ENCODE measurements around the gene BACH2. TPM values are rescaled to one million over a fixed set of nuclear protein-coding genes. Genes with fewer than 3 reads are reported as not detected.

BACH2 gene
- total RNA-seq, 1 experiment from 2014 or later = 0.77 TPM

DNA sequence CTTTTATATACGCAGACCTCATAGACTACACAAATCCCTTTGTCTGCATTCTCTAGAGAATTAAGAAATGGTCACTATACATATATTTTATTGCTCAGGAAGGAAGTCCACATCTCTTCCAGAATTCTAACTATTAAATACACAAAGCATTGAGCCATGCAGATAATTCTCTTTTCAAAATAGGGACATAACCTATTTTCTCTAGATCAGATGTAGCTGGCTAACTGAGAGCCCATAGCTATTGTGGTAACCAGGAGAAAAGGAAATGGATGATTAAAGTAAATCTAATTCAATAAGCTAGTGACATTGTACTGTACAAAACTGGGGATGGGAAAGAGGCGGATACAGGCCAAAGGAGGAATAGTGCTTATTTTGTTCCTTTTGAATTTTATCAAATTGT, 137.2 kb downstream of the BACH2 start:
- DNase-seq (ENCODE audit: low read depth, low spot score) = no peak
- in situ Hi-C loops (cut with HindIII; ENCODE audit: low pct_unique_long_range_greater_than_20kb, low sequenced_read_pairs) = no loop called here

DNA sequence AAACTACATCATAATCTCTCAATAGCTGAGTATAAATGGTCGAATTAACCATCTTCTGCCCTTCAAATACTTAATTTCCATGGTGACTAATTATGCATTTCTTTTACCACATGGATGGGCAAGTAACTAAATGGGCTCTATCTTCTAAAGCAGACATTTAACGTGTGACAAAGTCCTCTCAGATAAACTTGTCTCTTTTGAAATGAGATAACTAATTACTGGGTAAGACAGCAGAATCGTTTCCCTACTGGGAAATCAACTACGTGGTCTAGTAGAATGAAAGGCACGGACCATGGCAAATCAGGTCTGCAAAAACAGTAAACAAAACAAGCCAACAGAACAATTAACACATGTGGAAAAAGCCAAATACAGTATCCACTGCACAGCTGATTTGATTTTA, 137.7 kb downstream of the BACH2 start:
- in situ Hi-C loops (cut with HindIII; ENCODE audit: low pct_unique_long_range_greater_than_20kb, low sequenced_read_pairs) = no loop called here

DNA sequence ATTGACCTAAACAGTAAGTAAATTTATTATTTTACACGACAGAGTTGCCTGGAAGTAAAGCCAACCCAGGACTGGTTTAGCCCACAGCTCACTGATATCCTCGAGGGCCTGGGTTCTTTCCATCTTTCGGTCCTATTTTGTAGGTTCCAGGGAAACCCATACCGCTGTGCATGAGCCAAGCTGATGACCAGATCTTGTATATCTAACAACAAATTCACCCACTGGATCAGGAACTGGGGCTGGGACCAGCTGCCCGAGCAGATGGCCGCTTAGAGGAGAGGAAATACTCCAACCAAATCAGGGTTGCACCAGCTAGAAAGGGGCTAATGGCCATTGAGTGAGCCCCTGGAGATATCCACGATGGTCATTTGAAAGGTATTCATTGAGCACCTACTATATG, 139.2 kb downstream of the BACH2 start:
- no peak for DNase-seq (ENCODE audit: low read depth, low spot score)
- in situ Hi-C loops (cut with HindIII; ENCODE audit: low pct_unique_long_range_greater_than_20kb, low sequenced_read_pairs) = no loop called here

More for the DNA sequence above, 137.7 kb downstream of the BACH2 start:
- DNase-seq (ENCODE audit: low read depth, low spot score) = no peak

DNA sequence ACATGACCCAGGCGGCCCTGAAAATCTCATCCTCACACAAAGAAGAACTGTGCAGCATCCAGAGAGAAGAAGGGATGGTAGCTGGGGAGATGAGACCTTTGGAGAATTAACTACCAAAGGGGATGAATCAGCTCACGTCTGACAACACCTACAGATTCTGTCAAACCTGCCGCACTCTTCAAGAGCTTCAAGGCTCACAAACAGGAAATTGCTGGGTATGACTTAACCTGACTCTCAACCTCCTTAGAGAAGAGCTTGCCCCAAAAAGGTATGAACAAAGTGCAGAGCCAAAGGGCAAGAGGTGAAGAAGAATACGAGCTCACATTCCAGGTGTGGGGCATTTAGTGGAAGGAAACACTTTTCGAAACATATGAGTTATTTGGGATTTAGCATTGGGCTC, 139.8 kb downstream of the BACH2 start:
- no peak for DNase-seq (ENCODE audit: low read depth, low spot score)
- in situ Hi-C loops (cut with HindIII; ENCODE audit: low pct_unique_long_range_greater_than_20kb, low sequenced_read_pairs) = no loop called here

DNA sequence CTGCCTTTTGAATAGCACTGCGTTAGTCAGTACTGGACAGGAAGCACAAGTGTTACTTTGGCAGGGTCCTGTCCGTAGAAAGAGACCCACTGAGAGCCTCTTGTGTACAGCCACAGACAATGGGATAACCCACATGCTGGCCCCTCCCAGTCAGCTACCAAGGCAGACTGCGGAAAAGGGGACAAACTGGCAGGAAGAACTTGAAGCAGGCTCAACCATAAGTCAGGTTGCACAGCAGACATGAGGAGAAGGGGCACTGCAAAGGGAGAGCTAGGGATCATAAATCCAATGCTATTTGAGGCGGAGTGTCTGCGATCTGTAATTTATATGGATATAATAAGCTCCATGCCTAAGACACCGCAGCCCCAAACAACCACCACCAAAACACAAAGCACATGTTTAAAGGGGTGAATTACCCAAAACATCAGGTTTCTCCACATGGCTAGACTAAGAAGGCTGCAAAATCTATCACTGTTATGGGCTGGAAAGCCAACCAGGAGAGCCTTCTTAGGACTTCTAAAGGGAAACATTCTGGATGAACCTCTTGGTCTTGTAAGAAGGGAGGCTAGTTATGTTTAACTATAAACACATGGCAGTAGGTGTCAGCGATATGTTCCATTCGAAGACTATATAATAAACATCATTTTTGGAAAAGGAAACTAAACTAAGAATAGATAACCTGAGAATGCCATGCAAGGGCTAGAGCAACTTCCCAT, 141.7 kb downstream of the BACH2 start:
- in situ Hi-C loops (cut with HindIII; ENCODE audit: low pct_unique_long_range_greater_than_20kb, low sequenced_read_pairs) = no loop called here
- no peak for DNase-seq (ENCODE audit: low read depth, low spot score)

DNA sequence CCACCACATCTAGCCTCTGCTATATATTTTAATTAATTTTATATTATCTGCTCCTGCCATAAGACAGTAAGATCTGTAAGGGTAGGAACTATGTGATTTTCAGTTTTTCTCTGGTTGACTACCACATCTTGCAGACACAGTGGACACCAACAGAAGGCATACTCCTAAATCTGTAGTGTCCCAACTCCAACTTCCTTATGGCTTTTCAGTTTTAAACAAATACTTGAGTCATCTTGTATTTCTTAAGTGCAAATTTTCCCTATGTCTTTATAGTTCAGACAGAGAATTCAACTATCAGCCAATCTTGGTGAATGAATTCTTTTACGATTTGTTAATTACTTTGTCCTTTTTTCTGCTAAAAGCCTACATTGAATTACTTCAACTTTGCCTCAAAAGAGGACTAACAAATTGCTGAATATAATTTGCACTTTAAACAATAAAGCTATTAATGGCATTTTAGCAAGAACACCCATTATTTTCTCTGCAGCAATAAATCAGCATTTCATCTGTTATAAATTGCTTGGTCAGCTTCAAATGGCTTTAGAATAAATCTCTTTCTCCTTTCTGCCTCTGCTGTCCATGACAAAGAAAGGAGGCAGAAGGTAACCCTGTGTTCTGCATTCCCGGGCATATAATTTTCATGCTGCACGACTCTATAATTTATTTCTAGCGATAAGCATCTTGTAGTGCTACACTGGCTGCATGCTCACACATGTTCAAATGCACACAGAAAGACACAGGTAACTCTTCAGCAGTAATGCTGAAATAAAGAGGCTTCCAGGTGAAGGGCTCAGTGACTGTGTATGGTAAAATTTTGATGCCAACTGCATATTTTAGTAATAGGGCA, 144.8 kb downstream of the BACH2 start:
- no peak for DNase-seq (ENCODE audit: low read depth, low spot score)
- in situ Hi-C loops (cut with HindIII; ENCODE audit: low pct_unique_long_range_greater_than_20kb, low sequenced_read_pairs) = no loop called here

DNA sequence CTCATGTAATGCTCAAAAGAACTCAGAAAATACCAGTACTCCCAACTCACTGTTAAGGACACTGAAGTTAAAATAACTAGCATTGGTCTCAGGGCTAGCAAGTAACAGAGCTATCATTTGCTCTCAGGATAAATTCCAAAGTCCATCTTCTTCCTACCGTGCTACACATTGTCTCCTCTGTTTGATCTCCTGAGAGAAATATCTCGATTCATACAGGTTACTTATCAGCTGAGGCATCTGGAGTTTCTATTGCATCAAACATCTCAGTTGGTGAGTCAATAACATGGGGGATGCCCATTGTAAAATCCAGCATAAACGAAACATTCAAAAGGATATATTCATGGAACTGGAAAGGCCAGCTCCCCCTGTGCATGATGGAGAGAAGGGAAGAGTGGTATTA, 147.4 kb downstream of the BACH2 start:
- in situ Hi-C loops (cut with HindIII; ENCODE audit: low pct_unique_long_range_greater_than_20kb, low sequenced_read_pairs) = no loop called here
- no peak for DNase-seq (ENCODE audit: low read depth, low spot score)

DNA sequence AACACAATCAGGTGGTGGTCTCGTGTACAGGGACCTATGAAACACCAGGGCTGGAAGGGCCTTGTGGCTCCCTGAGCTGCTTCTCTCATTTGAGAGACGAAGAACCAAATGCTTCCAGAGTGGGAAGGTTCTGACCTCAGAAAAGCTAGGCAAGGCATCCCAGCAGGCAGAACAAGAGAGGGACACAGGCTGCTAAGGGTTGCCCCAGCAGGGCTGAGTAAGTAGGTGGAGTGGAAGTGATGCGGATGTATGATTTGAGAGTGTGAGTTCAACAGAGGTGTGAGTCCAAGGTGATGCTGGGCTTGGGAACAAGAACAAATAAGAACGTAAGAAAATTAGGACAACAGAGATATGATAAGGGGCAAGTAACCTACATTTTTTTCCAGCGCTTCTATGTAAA, 147.8 kb downstream of the BACH2 start:
- in situ Hi-C loops (cut with HindIII; ENCODE audit: low pct_unique_long_range_greater_than_20kb, low sequenced_read_pairs) = no loop called here
- DNase-seq (ENCODE audit: low read depth, low spot score) = no peak

DNA sequence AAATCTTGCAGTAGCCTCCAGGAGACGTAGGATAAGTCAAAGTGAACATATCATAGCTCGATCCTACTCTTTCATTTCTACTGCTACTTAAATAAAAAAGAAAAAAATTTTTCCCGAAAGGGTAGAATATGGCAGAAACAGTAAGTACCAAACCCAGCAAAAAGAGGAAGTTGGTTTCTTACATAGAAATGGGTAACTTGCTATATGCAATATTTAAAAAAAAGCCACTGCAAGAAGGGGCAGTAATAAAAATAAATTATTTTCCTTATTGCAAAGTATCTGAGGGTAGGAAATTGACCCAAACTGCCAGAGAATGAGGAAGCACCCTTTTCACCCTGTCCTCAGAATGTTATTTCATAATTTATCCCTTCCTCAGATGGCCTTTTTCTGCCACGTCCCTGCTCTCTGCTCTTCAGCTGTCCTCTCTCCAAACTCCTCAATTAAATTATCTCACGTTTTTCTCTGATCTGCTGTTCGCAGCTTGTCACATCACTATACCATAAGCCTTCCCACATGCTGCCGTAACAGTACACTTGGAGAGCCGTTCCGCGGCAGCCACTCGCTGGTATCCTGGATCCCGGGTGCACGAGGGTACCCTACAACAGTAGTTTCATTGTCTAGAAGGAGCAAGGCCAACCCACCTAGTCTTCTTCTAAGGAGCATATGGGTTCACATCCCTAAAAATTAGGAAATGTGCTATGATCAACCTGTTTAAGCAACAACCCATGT, 149.6 kb downstream of the BACH2 start:
- in situ Hi-C loops (cut with HindIII; ENCODE audit: low pct_unique_long_range_greater_than_20kb, low sequenced_read_pairs) = no loop called here
- no peak for DNase-seq (ENCODE audit: low read depth, low spot score)

DNA sequence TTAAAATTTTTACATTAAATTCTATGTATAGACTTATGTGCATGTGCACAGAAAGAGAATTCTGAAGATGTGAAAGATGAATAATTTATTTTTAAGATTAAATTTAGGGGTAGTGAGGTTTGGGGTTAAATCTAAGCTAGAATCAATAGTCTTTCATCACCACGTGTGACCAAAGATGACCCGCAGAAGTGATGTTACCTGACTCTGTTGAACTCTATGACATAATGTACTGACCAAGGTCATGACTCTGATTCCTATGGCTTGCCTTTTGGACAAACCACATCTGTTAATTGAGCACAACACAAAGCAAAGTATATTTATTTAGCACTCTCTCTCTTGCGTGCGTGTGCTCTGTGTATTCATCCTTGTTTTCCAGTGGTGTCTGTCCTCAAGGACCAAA, 150.6 kb downstream of the BACH2 start:
- in situ Hi-C loops (cut with HindIII; ENCODE audit: low pct_unique_long_range_greater_than_20kb, low sequenced_read_pairs) = no loop called here

DNA sequence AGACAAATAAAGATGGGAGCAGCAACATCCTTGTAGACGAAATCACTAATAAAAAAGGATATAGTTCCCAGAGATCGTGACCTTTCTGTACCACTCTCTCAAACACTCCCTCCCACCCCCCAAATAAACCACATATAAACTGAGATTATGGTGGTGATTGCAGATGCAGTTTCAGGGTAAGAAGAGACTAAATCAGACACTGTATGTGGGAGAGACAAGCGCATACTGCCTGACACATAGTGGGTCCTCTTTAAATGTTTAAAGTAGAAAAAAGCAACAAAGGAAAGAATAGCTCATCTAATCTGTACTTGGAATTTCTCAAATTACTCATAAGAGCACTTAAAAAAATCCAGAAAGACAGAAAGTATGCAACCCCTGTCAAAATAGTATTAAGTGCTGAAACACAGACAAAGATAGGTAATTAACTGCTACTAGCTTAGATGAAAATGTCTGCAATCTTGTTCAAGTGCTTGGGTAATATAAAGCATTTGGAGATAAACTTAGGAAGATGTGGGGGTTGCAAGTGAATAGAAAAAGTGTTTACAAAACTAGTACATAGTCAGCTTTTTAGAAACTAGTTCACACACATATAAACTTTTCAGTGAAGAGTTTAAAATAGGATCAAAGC, 151.6 kb downstream of the BACH2 start:
- DNase-seq (ENCODE audit: low read depth, low spot score) = no peak
- in situ Hi-C loops (cut with HindIII; ENCODE audit: low pct_unique_long_range_greater_than_20kb, low sequenced_read_pairs) = no loop called here

More for the DNA sequence above, 150.6 kb downstream of the BACH2 start:
- no peak for DNase-seq (ENCODE audit: low read depth, low spot score)

DNA sequence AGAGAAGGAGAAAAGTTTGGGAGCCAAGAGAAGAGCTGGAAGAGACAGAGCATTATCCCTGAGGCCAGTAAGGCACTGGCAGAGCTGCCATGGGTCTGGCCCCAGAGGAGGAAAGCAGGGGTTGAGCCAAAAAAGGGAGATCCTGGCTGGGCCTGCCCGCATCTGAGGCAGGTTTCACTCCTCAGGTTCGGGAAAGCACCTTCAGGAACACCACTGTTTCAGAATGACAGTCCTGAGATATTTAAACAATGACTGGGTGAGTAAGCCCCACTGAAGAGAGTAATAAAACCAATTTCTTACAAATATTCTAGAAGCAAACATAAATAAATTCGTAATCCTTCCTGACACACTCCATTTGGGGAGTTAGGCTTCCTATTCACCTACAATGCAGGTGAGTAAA, 152.2 kb downstream of the BACH2 start:
- DNase-seq (ENCODE audit: low read depth, low spot score) = no peak
- in situ Hi-C loops (cut with HindIII; ENCODE audit: low pct_unique_long_range_greater_than_20kb, low sequenced_read_pairs) = no loop called here

DNA sequence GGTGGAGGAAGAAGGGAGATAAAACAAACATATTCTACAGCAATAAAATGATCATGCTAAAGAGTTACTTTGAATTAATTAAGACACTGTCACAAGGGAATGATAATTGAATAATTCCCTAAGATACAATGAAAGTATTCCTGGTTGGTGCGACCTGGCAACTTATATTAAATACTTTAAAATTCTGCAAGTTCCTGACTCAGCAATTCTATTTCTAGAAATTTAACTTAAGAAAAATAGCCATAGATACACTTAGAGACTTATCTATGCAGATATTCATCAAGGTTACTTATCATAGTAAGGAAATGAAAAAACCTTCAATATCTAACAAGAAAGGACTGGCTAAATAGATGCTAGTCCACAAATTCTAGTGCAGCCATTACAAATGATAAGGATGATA, 156.0 kb downstream of the BACH2 start:
- no peak for DNase-seq (ENCODE audit: low read depth, low spot score)
- in situ Hi-C loops (cut with HindIII; ENCODE audit: low pct_unique_long_range_greater_than_20kb, low sequenced_read_pairs) = no loop called here

DNA sequence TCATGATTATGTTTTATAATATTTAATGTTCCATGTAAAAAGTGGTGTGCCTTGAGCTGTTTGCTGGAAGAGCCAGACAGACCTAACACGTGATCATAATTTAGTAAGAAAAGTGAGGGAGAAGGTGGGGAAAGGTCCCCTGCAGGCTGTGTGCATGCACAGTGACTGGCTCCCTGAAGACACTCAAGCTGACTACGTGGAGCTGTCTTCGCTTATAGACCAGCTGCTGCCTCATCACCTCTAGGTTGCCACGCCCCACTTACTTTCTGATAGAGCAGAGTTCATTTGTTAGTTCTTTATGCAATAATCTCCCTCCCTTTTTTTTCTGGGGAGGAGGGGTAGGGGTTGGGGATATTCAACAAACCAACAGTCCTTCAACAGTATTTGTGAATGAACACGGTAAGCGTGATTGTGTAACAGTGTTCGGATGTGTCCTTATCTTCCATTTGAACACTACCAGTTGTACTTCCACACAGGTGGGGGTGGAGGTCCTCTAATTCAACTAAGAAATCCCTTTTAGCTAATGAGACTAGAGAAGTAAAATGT, 157.3 kb downstream of the BACH2 start:
- DNase-seq (ENCODE audit: low read depth, low spot score) = no peak
- in situ Hi-C loops (cut with HindIII; ENCODE audit: low pct_unique_long_range_greater_than_20kb, low sequenced_read_pairs) = no loop called here

DNA sequence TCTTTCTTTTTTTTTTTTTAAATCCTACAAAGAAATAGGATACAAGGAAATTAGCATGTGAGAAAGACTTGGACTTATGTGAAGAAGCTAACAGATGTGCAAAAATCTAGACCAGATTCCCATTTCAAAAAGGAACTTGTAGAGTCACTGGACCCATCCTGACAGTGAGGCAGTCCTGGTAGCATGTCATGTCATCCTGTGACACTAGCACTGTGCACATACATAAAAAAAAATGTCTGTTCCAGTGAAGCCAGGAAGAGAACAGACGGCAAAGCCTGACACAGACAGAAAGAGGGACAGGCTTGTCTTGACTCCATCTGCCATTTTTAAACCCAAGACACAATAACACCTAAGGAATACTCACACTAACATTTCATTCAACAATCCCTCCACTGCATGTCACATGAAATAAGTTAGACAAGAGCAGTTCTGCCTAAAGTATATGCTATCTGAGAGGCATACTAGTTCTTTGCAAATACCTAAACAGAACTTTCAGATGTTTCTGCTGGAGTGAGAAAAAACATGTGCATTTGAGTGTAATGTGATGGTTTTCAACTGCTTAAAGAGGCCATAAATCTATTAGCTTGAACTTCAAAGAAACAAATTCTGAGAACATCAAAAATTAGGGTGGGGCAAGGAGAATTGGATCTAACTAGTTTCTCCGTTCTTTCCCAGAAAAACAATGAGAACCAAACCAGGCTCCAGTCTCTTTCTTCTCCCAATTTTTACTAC, 159.6 kb downstream of the BACH2 start:
- no peak for DNase-seq (ENCODE audit: low read depth, low spot score)
- in situ Hi-C loops (cut with HindIII; ENCODE audit: low pct_unique_long_range_greater_than_20kb, low sequenced_read_pairs) = no loop called here

DNA sequence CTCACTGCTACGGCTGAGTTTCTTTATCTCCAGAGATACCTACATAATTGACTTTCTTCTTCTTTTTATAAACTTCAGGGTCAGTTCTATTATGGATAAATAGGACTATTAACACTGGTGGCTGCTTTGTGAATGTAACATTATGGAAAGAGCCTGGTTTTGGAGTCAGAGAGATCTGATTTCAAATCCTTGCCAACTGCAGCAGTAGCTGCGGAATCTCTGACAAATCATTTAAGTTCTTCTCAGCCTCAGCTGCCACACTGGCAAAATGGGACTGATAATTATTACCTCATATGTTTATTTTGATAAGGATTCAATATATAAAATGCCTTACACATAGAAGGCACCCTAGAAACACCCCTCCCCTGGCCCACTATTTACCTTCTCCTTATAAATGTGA, 160.5 kb downstream of the BACH2 start:
- in situ Hi-C loops (cut with HindIII; ENCODE audit: low pct_unique_long_range_greater_than_20kb, low sequenced_read_pairs) = no loop called here
- DNase-seq (ENCODE audit: low read depth, low spot score) = no peak

DNA sequence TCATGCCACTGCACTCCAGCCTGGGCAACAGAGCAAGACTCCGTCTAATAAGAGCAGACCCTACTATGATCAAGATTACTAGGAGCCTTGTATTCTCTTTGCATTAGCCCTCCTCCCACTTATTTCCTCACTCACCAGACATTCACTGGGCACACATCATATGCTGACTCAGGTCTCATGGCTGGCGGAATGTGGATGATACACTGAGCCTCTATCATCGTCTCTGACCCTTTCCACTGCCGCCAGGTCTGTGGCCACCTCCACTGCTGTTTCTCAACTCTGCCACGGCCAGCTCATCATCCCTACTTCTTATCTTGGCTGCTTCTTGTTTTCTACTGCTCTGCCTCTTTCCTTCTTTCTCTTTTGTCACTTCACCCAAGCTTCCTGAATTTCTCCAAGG, 161.0 kb downstream of the BACH2 start:
- no peak for DNase-seq (ENCODE audit: low read depth, low spot score)
- in situ Hi-C loops (cut with HindIII; ENCODE audit: low pct_unique_long_range_greater_than_20kb, low sequenced_read_pairs) = no loop called here

All from SK-MEL-5 (cell line).